Measurements from ENCODE around the gene MROH8.

- TF ChIP-seq CTCF (conservative IDR thresholded peaks at IDR 0.05; ENCODE audit: low read length) = no peak
- no peak for TF ChIP-seq EZH2phosphoT487 (IDR thresholded peaks at IDR 0.05; ENCODE audit: borderline replicate concordance, low read depth, low read length)
Observed at GRCh38 chr20:37228656-37229055, 49.3 kb upstream of the MROH8 start.

Measured in OCI-LY7 (cell line).